Tibial nerve (tissue), 4 donors: ENCODE measurements around the gene CCDC50. TPM values are rescaled to one million over a fixed set of nuclear protein-coding genes. Genes with fewer than 3 reads are reported as not detected.

Experiments used
- DNase-seq, 2 donors: peaks; one replicate each; pipeline ENCODE4 v3.0.0-alpha.2; 2019; ENCODE audit warnings: low spot score in 2 of 2
- H3K27ac ChIP-seq, 4 donors: fragments of 200-600 bp; sonication (generic) in 3 of 4; one replicate each; pipeline ENCODE4 v1.5.1; 2017 to 2019; ENCODE audit warnings: mild to moderate bottlenecking in 1 of 4
- H3K27me3 ChIP-seq, 2 donors: fragments of 200-600 bp; sonication (generic) in 1 of 2; one replicate each; pipeline versions ENCODE4 v1.5.1 to v1.6.0; 2017 to 2019
- H3K36me3 ChIP-seq, 3 donors: fragments of 200-600 bp; sonication (generic); one replicate each; pipeline ENCODE4 v1.5.1; 2018 to 2019
- H3K4me1 ChIP-seq, 4 donors: fragments of 200-600 bp; sonication (generic) in 3 of 4; one replicate each; pipeline ENCODE4 v1.5.1; 2017 to 2019
- H3K4me3 ChIP-seq, 4 donors: fragments of 200-600 bp; sonication (generic) in 3 of 4; one replicate each; pipeline ENCODE4 v1.5.1; 2017 to 2019; ENCODE audit warnings: mild to moderate bottlenecking in 1 of 4, moderate library complexity in 1 of 4
- H3K9me3 ChIP-seq, 4 donors: fragments of 200-600 bp; sonication (generic) in 3 of 4; one replicate each; pipeline ENCODE4 v1.5.1; 2017 to 2019
- EP300 ChIP-seq, 2 donors: sonication (generic); formaldehyde crosslinking; IDR thresholded peaks; one replicate each; pipeline ENCODE4 v1.6.1; 2017; ENCODE audit warnings: antibody characterized with exemption in 2 of 2, mild to moderate bottlenecking in 1 of 2
- POLR2A ChIP-seq, 2 donors: fragments of 450-650 bp; IDR thresholded peaks; one replicate each; pipeline ENCODE4 v1.6.1; 2017; ENCODE audit warnings: antibody characterized with exemption in 2 of 2, mild to moderate bottlenecking in 2 of 2, moderate library complexity in 2 of 2
- WGBS, 2 donors: methylation state at CpG; one replicate each; pipeline ENCODE4 v1.1.5; 2018; 5-methylcytosine and 5-hydroxymethylcytosine counted together
- total RNA-seq, 4 donors: library from RNA; depleted of rRNA; stranded (reverse); fragments of >200 nt; gene quantifications; one replicate each; pipeline ENCODE4 v1.1.0, GENCODE V29; 2016
- TF ChIP-seq, protein P1 (sequence below), 5 experiments: fragments of 200-600 bp in 3 of 5; fragments of 450-650 bp in 2 of 5; sonication (generic) in 3 of 5; IDR thresholded peaks; one replicate each; pipeline ENCODE4 v1.5.1; 2016 to 2019; ENCODE audit warnings: antibody characterized with exemption in 5 of 5, mild to moderate bottlenecking in 3 of 5, moderate library complexity in 2 of 5

CCDC50 gene
- total RNA-seq, 4 donors from 2014 or later, result 83.5 to 99.6 (median 94.2) TPM

DNA sequence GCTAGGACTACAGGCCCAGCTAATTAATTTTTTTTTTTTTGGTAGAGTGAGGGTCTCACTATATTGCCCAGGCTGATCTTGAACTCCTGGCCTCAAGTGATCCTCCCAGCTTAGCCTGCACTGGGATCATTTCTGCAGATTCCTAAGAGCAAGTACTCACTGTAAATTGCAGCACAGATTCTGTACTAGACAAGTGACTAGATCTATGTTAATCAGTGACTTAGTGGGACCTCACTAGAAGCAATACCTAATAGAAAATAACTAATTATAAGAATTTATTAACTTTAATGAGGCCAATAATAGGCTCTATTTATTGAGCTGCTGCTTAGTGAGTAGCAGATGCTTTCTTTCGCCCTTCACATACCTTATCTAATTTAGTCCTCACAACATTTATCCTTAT is 11.8 kb downstream of the CCDC50 start:
- Histone ChIP-seq H3K27ac (no peak overlapping the region), H3K4me3 (no peak overlapping the region), H3K36me3 (no peaks in the 10 kb centered on the region), H3K9me3 (no peaks in the 10 kb centered on the region), H3K27me3 (no peaks in the 10 kb centered on the region), H3K4me1 (peaks cover 0 to 61% (median 15%) of the 10 kb centered on the region in 4 donors)
- no peak for DNase-seq
- TF ChIP-seq EP300 (IDR thresholded peaks at IDR 0.05) (no peak), POLR2A (IDR thresholded peaks at IDR 0.05) (no peak)
- TF ChIP-seq, protein P1, sequence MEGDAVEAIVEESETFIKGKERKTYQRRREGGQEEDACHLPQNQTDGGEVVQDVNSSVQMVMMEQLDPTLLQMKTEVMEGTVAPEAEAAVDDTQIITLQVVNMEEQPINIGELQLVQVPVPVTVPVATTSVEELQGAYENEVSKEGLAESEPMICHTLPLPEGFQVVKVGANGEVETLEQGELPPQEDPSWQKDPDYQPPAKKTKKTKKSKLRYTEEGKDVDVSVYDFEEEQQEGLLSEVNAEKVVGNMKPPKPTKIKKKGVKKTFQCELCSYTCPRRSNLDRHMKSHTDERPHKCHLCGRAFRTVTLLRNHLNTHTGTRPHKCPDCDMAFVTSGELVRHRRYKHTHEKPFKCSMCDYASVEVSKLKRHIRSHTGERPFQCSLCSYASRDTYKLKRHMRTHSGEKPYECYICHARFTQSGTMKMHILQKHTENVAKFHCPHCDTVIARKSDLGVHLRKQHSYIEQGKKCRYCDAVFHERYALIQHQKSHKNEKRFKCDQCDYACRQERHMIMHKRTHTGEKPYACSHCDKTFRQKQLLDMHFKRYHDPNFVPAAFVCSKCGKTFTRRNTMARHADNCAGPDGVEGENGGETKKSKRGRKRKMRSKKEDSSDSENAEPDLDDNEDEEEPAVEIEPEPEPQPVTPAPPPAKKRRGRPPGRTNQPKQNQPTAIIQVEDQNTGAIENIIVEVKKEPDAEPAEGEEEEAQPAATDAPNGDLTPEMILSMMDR (IDR thresholded peaks at IDR 0.05), result no peak
- 100% methylated on average over 1 of the region's 1 CpG for WGBS, 2 donors

DNA sequence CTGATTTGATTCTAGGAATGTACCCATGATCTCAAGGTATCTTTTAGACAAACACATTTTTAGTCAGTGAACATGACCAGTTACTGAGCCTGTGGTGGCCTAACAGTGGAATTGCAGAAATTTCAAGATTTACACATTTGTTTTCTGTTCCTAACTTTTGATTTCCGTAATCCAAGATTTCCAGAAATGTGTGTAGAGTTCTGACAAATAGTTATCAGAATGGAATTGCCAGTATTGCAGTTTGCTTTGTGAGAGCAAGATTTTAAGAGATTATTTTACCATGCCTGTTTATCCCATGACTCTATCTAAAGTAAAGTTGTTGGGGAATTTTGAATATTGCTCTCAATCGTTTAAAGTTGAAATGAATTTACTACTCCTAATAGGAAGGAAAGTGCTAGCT is 12.8 kb downstream of the CCDC50 start:
- 64 to 71% methylated on average over 2 of the region's 2 CpGs for WGBS, 2 donors
- H3K27ac ChIP-seq, result no peak overlapping the region
- no peaks in the 10 kb centered on the region for H3K9me3 ChIP-seq

DNA sequence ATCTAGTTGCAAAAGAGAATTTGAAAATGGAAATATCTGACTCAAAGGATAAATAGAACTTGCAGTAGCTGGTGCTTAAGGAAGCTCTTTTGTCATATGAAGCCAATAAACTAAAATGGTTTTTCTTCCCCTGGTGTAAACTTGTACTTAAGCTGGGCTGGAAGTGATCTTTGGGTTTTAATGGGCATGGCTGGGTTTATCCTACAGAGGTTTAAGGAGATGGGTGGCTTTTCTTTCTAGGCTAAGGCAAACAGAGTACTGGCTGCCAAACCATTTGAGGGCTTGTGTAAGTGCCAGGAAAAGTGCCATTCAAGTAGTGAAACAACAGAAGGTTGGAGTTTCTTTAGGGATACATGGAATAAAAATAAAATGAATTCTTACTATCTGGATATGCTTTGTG is 13.2 kb downstream of the CCDC50 start:
- H3K4me3 ChIP-seq, result no peak overlapping the region
- H3K27me3 ChIP-seq, result no peaks in the 10 kb centered on the region
- TF ChIP-seq, protein P1 (IDR thresholded peaks at IDR 0.05), result no peak
- TF ChIP-seq EP300 (IDR thresholded peaks at IDR 0.05) (no peak), POLR2A (IDR thresholded peaks at IDR 0.05) (no peak)
- H3K27ac ChIP-seq, result no peak overlapping the region
- peaks cover 0 to 50% (median 19%) of the 10 kb centered on the region in 4 donors for H3K4me1 ChIP-seq
- DNase-seq, result no peak
- H3K9me3 ChIP-seq, result no peaks in the 10 kb centered on the region
- H3K36me3 ChIP-seq, result no peaks in the 10 kb centered on the region

More for the DNA sequence above, 12.8 kb downstream of the CCDC50 start:
- no peak for DNase-seq
- no peaks in the 10 kb centered on the region for H3K36me3 ChIP-seq
- TF ChIP-seq, protein P1 (IDR thresholded peaks at IDR 0.05), result no peak
- TF ChIP-seq EP300 (IDR thresholded peaks at IDR 0.05) (no peak), POLR2A (IDR thresholded peaks at IDR 0.05) (no peak)
- peaks cover 0 to 54% (median 19%) of the 10 kb centered on the region in 4 donors for H3K4me1 ChIP-seq
- H3K4me3 ChIP-seq, result no peak overlapping the region
- no peaks in the 10 kb centered on the region for H3K27me3 ChIP-seq

DNA sequence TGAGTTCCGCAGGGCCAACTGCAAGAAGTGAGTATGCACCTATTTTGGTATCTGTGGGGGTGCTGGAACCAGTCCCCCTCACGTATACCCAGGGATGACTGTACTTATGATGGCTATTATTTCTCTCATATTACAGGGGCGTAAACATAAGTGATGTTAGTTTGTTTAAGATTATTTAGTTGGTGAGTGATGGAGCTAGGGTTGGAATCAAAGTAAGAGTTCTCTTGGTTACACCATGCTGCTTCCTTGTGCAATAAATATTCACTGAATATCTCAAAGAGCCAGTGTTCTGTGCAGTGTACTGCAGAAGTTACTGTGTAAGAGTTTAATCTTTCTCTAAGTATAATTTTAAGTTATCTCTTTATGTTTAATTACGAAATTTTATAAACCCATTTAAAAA is 13.9 kb downstream of the CCDC50 start:
- Histone ChIP-seq H3K36me3 (no peaks in the 10 kb centered on the region), H3K9me3 (no peaks in the 10 kb centered on the region), H3K4me3 (no peak overlapping the region), H3K27me3 (no peaks in the 10 kb centered on the region), H3K4me1 (peaks cover 0 to 44% (median 13%) of the 10 kb centered on the region in 4 donors), H3K27ac (no peak overlapping the region)
- DNase-seq, result no peak
- 88 to 90% methylated on average over 4 of the region's 4 CpGs for WGBS, 2 donors
- TF ChIP-seq EP300 (IDR thresholded peaks at IDR 0.05) (no peak), POLR2A (IDR thresholded peaks at IDR 0.05) (no peak)
- TF ChIP-seq, protein P1 (IDR thresholded peaks at IDR 0.05), result no peak

DNA sequence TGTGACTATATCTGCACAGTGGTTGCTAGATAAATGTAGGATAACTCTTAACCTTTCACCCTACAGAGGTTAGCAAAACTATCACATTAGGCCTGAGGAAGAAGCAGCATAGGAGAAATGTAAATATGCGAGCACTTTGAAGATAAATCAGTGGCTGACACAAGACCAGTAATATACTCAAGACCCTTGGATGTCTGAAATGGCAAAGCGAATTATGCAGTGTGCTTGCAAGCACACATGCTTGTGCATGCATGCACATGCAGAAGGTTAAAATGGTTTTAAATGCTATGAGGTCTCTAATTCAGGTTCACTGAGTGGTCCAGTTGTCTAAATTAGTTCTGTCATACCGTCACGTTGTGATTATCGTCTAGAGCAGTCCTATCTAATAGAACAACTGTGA is 14.7 kb downstream of the CCDC50 start:
- DNase-seq, result no peak
- H3K27me3 ChIP-seq, result no peaks in the 10 kb centered on the region
- WGBS, 2 donors, result 93 to 96% methylated on average over 5 of the region's 5 CpGs
- no peaks in the 10 kb centered on the region for H3K36me3 ChIP-seq
- no peak overlapping the region for H3K27ac ChIP-seq
- no peak for TF ChIP-seq POLR2A (IDR thresholded peaks at IDR 0.05)
- TF ChIP-seq, protein P1 (IDR thresholded peaks at IDR 0.05), result no peak
- TF ChIP-seq EP300 (IDR thresholded peaks at IDR 0.05), result no peak
- H3K9me3 ChIP-seq, result no peaks in the 10 kb centered on the region
- H3K4me1 ChIP-seq, result peaks cover 0 to 39% (median 9%) of the 10 kb centered on the region in 4 donors
- no peak overlapping the region for H3K4me3 ChIP-seq
